ENCODE data around the gene UMODL1. TPM values are rescaled to one million over a fixed set of nuclear protein-coding genes. Genes with fewer than 3 reads are reported as not detected.

UMODL1 gene
- total RNA-seq, 2 donors from 2014 or later, result 0.35 to 0.37 TPM

- peaks cover 4% of the 10 kb centered on the region for H3K4me1 ChIP-seq
- TF ChIP-seq, protein P1, sequence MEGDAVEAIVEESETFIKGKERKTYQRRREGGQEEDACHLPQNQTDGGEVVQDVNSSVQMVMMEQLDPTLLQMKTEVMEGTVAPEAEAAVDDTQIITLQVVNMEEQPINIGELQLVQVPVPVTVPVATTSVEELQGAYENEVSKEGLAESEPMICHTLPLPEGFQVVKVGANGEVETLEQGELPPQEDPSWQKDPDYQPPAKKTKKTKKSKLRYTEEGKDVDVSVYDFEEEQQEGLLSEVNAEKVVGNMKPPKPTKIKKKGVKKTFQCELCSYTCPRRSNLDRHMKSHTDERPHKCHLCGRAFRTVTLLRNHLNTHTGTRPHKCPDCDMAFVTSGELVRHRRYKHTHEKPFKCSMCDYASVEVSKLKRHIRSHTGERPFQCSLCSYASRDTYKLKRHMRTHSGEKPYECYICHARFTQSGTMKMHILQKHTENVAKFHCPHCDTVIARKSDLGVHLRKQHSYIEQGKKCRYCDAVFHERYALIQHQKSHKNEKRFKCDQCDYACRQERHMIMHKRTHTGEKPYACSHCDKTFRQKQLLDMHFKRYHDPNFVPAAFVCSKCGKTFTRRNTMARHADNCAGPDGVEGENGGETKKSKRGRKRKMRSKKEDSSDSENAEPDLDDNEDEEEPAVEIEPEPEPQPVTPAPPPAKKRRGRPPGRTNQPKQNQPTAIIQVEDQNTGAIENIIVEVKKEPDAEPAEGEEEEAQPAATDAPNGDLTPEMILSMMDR (IDR thresholded peaks at IDR 0.05), result no peak
- no peaks in the 10 kb centered on the region for H3K9me3 ChIP-seq
- H3K4me3 ChIP-seq, result no peak overlapping the region
- DNase-seq, result no peak
- H3K9ac ChIP-seq (ENCODE audit: low read depth in 2 of 2, low read length in 2 of 2), result no peak overlapping the region
- no peaks in the 10 kb centered on the region for H3K27me3 ChIP-seq
- intact Hi-C loops (cut with DNase I), result loop anchor here (5.0 kb wide), 1 partner anchor 109 kb away; no protein-coding TSS in a partner anchor
- no peaks in the 10 kb centered on the region for H3K36me3 ChIP-seq
- no peak overlapping the region for H3K27ac ChIP-seq
Observed at GRCh38 chr21:42148097-42148496, 77.0 kb downstream of the UMODL1 start.

DNA sequence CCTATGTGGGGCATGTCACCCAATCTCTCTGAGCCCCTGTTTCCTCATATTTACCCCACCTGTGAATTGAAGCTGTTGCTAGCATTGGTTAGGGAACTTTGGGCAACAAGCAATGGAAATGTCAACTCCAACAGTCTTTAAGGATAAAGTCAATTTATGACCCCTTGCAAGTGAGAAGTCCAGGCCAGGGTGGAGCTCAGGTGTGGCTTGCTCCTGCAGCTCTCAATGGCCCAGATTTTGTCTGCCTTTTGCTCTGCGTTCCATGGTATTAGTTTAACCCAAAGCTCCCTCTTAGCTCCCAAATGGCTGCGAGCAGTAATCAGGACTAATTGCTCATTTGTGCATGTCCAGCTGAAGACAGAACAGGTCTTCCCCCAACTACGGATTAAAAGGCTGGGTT is 77.5 kb downstream of the UMODL1 start:
- Histone ChIP-seq H3K9me3 (no peaks in the 10 kb centered on the region), H3K4me3 (no peak overlapping the region), H3K36me3 (no peaks in the 10 kb centered on the region), H3K27ac (no peak overlapping the region), H3K27me3 (no peaks in the 10 kb centered on the region), H3K9ac (ENCODE audit: low read depth in 2 of 2, low read length in 2 of 2) (no peak overlapping the region), H3K4me1 (peaks cover 4% of the 10 kb centered on the region)
- DNase-seq, result no peak
- TF ChIP-seq, protein P1 (IDR thresholded peaks at IDR 0.05), result no peak
- intact Hi-C loops (cut with DNase I), result loop anchor here (5.0 kb wide), 1 partner anchor 109 kb away; no protein-coding TSS in a partner anchor

GRCh38 chr21:42149656-42150473 is 78.7 kb downstream of the UMODL1 start:
- no peak for DNase-seq
- H3K36me3 ChIP-seq, result no peaks in the 10 kb centered on the region
- TF ChIP-seq, protein P1 (IDR thresholded peaks at IDR 0.05), result no peak
- intact Hi-C loops (cut with DNase I), result loop anchor here (5.0 kb wide), 1 partner anchor 107 kb away; no protein-coding TSS in a partner anchor
- peaks cover 3% of the 10 kb centered on the region for H3K4me1 ChIP-seq
- H3K9me3 ChIP-seq, result no peaks in the 10 kb centered on the region
- no peaks in the 10 kb centered on the region for H3K27me3 ChIP-seq
- no peak overlapping the region for H3K27ac ChIP-seq
- H3K4me3 ChIP-seq, result no peak overlapping the region
- H3K9ac ChIP-seq (ENCODE audit: low read depth in 2 of 2, low read length in 2 of 2), result no peak overlapping the region

DNA sequence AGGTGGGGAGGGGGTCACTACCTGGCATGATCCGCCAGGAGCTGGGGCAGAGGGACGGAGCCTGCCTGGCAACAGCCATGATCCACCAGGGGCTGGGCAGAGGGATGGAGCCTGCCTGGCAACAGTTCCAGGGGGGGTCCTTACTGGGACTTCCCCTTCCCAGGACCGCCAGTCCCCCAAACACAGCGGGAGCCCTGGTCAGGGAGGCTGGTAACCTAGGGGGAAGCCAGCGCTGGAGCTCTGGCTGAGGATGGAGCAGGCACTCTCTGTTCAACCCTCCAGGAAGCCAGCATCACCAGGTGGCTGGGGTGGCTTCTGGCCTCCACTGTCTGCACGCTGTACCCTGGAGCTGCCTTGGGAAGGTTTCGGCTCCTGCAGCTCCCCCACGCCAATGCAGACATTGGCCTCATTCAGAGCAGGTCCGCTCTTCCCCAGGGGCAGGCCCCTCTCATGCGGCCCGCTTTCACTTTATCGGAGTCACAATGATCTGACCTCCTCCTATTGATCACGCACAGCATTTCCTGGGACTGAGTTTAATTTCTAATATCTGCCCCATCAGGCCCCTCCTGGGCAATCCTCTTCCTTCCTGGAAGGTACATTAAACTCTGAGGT is 79.5 kb downstream of the UMODL1 start:
- Histone ChIP-seq H3K36me3 (no peaks in the 10 kb centered on the region), H3K27me3 (no peaks in the 10 kb centered on the region), H3K27ac (no peak overlapping the region), H3K4me3 (no peak overlapping the region), H3K9me3 (no peaks in the 10 kb centered on the region), H3K9ac (ENCODE audit: low read depth in 2 of 2, low read length in 2 of 2) (no peak overlapping the region), H3K4me1 (no peaks in the 10 kb centered on the region)
- no peak for DNase-seq
- TF ChIP-seq, protein P1 (IDR thresholded peaks at IDR 0.05), result no peak
- intact Hi-C loops (cut with DNase I), result no loop called here

- Histone ChIP-seq H3K36me3 (no peaks in the 10 kb centered on the region), H3K9me3 (no peaks in the 10 kb centered on the region), H3K27me3 (no peaks in the 10 kb centered on the region), H3K9ac (ENCODE audit: low read depth in 2 of 2, low read length in 2 of 2) (no peak overlapping the region), H3K27ac (no peak overlapping the region), H3K4me3 (no peak overlapping the region), H3K4me1 (no peaks in the 10 kb centered on the region)
- intact Hi-C loops (cut with DNase I), result no loop called here
- DNase-seq, result no peak
- TF ChIP-seq, protein P1 (IDR thresholded peaks at IDR 0.05), result no peak
Observed at GRCh38 chr21:42151148-42151947, 80.2 kb downstream of the UMODL1 start.

Data from colonic mucosa (tissue), 4 donors.